ENCODE results near the gene AMN. TPM values are rescaled to one million over a fixed set of nuclear protein-coding genes. Genes with fewer than 3 reads are reported as not detected.

AMN gene
- total RNA-seq, 1 experiment from 2014 or later, result 70.7 TPM

GRCh38 chr14:102915292-102916110, 7.0 kb upstream of the AMN start:
- DNase-seq, result peak in 1 of 2 experiments; percentile 23
- Histone ChIP-seq H3K4me1 (no peaks in the 10 kb centered on the region), H3K4me3 (ENCODE audit: low read depth, low read length) (no peak overlapping the region), H3K36me3 (ENCODE audit: control insufficient read depth, insufficient read depth, low read length) (no peaks in the 10 kb centered on the region), H3K9me3 (no peaks in the 10 kb centered on the region), H3K27me3 (replicated peaks; ENCODE audit: control insufficient read depth, insufficient read depth, low read length) (no peaks in the 10 kb centered on the region)
- CTCF ChIA-PET, result no interaction called here
- H3K9me3 Mint-ChIP-seq (ENCODE audit: unreplicated experiment), result no peaks in the 10 kb centered on the region
- H3K27me3 Mint-ChIP-seq (ENCODE audit: insufficient read depth, unreplicated experiment), result no peaks in the 10 kb centered on the region
- POLR2A ChIA-PET, result no interaction called here
- intact Hi-C loops (cut with micrococcal nuclease; ENCODE audit: unreplicated experiment), result loop anchor here (2.0 to 5.0 kb wide), 2 partner anchors 38 to 67 kb away; no protein-coding TSS in a partner anchor
- no peak for TF ChIP-seq CTCF (IDR thresholded peaks at IDR 0.05; ENCODE audit: insufficient read depth in 1 of 2, low read depth in 1 of 2, low read length in 1 of 2, severe bottlenecking in 1 of 2, unreplicated experiment in 1 of 2)
- BruUV-seq (replicated peaks), result no TSS peak
- no peaks in the 10 kb centered on the region for H3K4me1 Mint-ChIP-seq (ENCODE audit: low read depth, unreplicated experiment)
- H3K4me3 Mint-ChIP-seq (ENCODE audit: unreplicated experiment), result no peak overlapping the region
- H3K36me3 Mint-ChIP-seq (ENCODE audit: insufficient read depth, unreplicated experiment), result peaks cover 5% of the 10 kb centered on the region
- H3K27ac Mint-ChIP-seq (ENCODE audit: unreplicated experiment), result no peak overlapping the region

GRCh38 chr14:102916347-102917055, 6.0 kb upstream of the AMN start:
- Mint-ChIP-seq H3K4me1 (ENCODE audit: low read depth, unreplicated experiment) (no peaks in the 10 kb centered on the region), H3K9me3 (ENCODE audit: unreplicated experiment) (no peaks in the 10 kb centered on the region), H3K27me3 (ENCODE audit: insufficient read depth, unreplicated experiment) (no peaks in the 10 kb centered on the region), H3K27ac (ENCODE audit: unreplicated experiment) (no peak overlapping the region), H3K4me3 (ENCODE audit: unreplicated experiment) (no peak overlapping the region), H3K36me3 (ENCODE audit: insufficient read depth, unreplicated experiment) (no peaks in the 10 kb centered on the region)
- intact Hi-C loops (cut with micrococcal nuclease; ENCODE audit: unreplicated experiment), result loop anchor here (5.0 kb wide), 1 partner anchor 39 kb away; no protein-coding TSS in a partner anchor
- DNase-seq, result peak in 1 of 2 experiments; percentile 24
- ChIA-PET POLR2A (no interaction called here), CTCF (interaction anchor here (1.9 kb wide), 1 partner anchor 222 kb away, joined by 6 read pairs; no protein-coding TSS in a partner anchor)
- Histone ChIP-seq H3K27me3 (replicated peaks; ENCODE audit: control insufficient read depth, insufficient read depth, low read length) (no peaks in the 10 kb centered on the region), H3K9me3 (no peaks in the 10 kb centered on the region), H3K4me3 (ENCODE audit: low read depth, low read length) (no peak overlapping the region), H3K36me3 (ENCODE audit: control insufficient read depth, insufficient read depth, low read length) (no peaks in the 10 kb centered on the region), H3K4me1 (no peaks in the 10 kb centered on the region)
- no peak for TF ChIP-seq CTCF (IDR thresholded peaks at IDR 0.05; ENCODE audit: insufficient read depth in 1 of 2, low read depth in 1 of 2, low read length in 1 of 2, severe bottlenecking in 1 of 2, unreplicated experiment in 1 of 2)
- BruUV-seq (replicated peaks), result no TSS peak

GRCh38 chr14:102917056-102917385, 5.4 kb upstream of the AMN start:
- H3K9me3 Mint-ChIP-seq (ENCODE audit: unreplicated experiment), result no peaks in the 10 kb centered on the region
- no TSS peak for BruUV-seq (replicated peaks)
- no peak overlapping the region for H3K4me3 ChIP-seq (ENCODE audit: low read depth, low read length)
- no peak for TF ChIP-seq CTCF (IDR thresholded peaks at IDR 0.05; ENCODE audit: insufficient read depth in 1 of 2, low read depth in 1 of 2, low read length in 1 of 2, severe bottlenecking in 1 of 2, unreplicated experiment in 1 of 2)
- no peaks in the 10 kb centered on the region for H3K27me3 Mint-ChIP-seq (ENCODE audit: insufficient read depth, unreplicated experiment)
- H3K9me3 ChIP-seq, result no peaks in the 10 kb centered on the region
- H3K4me3 Mint-ChIP-seq (ENCODE audit: unreplicated experiment), result no peak overlapping the region
- H3K4me1 ChIP-seq, result peaks cover 4% of the 10 kb centered on the region; the same call in 1 of the 2 replicates
- DNase-seq, result no peak
- CTCF ChIA-PET, result interaction anchor here (0.6 to 1.9 kb wide), 2 partner anchors 18 to 223 kb away, joined by 3 to 6 read pairs; no protein-coding TSS in a partner anchor
- intact Hi-C loops (cut with micrococcal nuclease; ENCODE audit: unreplicated experiment), result loop anchor here (5.0 kb wide), 1 partner anchor 40 kb away; no protein-coding TSS in a partner anchor
- H3K36me3 ChIP-seq (ENCODE audit: control insufficient read depth, insufficient read depth, low read length), result no peaks in the 10 kb centered on the region
- POLR2A ChIA-PET, result no interaction called here
- H3K36me3 Mint-ChIP-seq (ENCODE audit: insufficient read depth, unreplicated experiment), result no peaks in the 10 kb centered on the region
- no peak overlapping the region for H3K27ac Mint-ChIP-seq (ENCODE audit: unreplicated experiment)
- H3K4me1 Mint-ChIP-seq (ENCODE audit: low read depth, unreplicated experiment), result no peaks in the 10 kb centered on the region
- no peaks in the 10 kb centered on the region for H3K27me3 ChIP-seq (replicated peaks; ENCODE audit: control insufficient read depth, insufficient read depth, low read length)
